NOMO-1 treated with dmso at 0.1 percent for 144 hours (cell line): ENCODE measurements around the gene FCGR1A.
"Not testable (repeated sequence)": the region's sequence is repeated elsewhere in the genome, so short reads cannot be mapped to it uniquely, and the experiment has no call there.

ENCODE experiments used
- DNase-seq: peaks from one replicate; lab custom pipeline; 2025; ENCODE audit not compliant: unreplicated experiment; lab: John Stamatoyannopoulos, UW

Gene FCGR1A

DNA sequence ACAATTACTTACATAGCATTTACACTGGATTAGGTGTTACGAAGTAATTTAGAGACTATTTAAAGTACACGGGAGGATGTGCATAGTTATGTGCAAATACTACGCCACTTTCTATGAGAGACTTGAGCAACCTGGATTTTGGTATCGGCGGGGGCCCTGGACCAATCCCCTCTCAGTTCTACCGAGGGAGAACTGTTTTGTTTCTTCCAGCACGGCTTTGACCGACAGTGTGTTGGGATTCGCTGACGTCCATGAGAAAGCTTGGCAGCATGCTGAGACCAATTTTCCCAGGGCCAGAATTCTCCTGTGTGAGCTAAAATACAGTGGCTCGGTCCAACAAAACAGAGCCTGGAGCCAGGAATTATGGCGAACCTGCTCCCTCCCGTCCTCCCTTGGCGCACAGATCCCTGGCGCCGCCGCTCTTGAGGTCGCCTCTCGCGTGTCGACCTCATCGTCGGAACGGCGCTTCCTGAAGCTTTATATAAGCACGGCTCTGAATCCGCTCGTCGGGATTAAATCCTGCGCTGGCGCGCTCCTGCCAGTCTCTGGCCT is 49.3 kb downstream of the FCGR1A start:
- not testable (repeated sequence) for DNase-seq

DNA sequence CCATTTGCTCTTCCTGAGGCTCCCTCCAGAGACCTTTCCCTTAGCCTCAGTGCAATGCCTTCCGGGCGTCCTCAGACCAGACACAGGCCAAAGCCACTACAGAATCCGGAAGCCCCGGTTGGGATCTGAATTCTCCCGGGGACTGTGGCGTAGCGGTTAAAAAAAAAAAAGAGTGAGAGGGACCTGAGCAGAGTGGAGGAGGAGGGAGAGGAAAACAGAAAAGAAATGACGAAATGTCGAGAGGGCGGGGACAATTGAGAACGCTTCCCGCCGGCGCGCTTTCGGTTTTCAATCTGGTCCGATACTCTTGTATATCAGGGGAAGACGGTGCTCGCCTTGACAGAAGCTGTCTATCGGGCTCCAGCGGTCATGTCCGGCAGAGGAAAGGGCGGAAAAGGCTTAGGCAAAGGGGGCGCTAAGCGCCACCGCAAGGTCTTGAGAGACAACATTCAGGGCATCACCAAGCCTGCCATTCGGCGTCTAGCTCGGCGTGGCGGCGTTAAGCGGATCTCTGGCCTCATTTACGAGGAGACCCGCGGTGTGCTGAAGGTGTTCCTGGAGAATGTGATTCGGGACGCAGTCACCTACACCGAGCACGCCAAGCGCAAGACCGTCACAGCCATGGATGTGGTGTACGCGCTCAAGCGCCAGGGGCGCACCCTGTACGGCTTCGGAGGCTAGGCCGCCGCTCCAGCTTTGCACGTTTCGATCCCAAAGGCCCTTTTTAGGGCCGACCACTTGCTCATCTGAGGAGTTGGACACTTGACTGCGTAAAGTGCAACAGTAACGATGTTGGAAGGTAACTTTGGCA is 50.0 kb downstream of the FCGR1A start:
- not testable (repeated sequence) for DNase-seq

DNA sequence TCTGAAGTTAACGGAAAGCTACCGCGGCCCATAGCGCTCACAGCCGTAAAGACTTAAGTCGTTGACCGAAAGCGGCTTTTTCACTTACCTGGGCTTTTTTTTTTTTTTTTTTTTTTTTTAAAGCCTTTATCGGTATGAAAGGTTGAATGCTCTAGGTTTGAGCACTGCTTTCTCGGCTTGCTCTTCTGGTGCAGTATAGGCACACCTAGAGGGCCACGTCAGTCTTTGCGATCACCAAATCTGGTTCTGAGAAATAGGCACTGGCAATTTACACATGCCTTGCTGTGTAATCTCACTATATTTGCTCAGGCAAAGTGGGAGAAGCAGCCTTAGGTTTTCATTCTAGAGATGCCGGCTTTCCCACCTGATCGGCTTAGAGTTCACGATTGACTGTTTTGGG is 50.6 kb downstream of the FCGR1A start:
- DNase-seq: not testable (repeated sequence)

DNA sequence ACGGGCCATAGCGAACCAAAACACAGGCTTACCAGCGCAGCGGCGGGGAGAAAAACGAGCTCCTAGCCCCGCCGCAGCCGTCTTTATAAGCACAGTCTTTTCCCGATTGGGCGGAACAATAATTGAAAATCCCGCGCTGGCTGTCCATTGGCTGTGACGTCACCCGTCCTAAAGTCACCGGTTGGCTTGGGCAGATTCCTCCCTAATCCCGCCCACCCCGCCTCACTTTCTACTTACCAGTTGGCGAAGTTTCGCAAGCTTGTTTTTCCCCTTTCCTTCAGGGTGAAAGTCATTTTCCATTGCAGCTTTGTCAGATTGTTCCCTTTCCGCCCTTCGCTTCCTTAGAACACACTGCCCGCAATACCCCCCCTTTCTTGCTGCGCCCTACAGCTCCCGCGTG is 58.7 kb downstream of the FCGR1A start:
- DNase-seq: not testable (repeated sequence)
